B cell (primary cell): Measurements from ENCODE around the gene FSIP1. TPM values are rescaled to one million over a fixed set of nuclear protein-coding genes. Genes with fewer than 3 reads are reported as not detected.
"Not testable (repeated sequence)": the region's sequence is repeated elsewhere in the genome, so short reads cannot be mapped to it uniquely, and the experiment has no call there.

Source experiments
- ATAC-seq: fragments of 200-7000 bp; cut with Tn5 transposase; one replicate; pipeline ENCODE4 v1.10.0; 2021; ENCODE audit warnings: low read depth, mild to moderate bottlenecking, moderate number of reproducible peaks, moderate library complexity
- CTCF ChIA-PET: fragments of 350-600 bp; sonication (Branson Sonifier 250); formaldehyde crosslinking; loops from one replicate; lab custom pipeline; 2021; ENCODE audit warnings: antibody characterized with exemption, inconsistent platforms; lab: Charles Lee
- POLR2A ChIA-PET: fragments of 350-600 bp; sonication (Branson Sonifier 250); formaldehyde crosslinking; loops from one replicate; lab custom pipeline; 2021; ENCODE audit warnings: antibody characterized with exemption; lab: Charles Lee
- DNase-seq: peaks from one replicate; pipeline ENCODE4 v3.0.0; 2013
- H2AFZ ChIP-seq: 2 replicates; pipeline ENCODE4 v1.6.1; 2012; ENCODE audit warnings: mild to moderate bottlenecking, low read depth, low read length; ENCODE audit not compliant: insufficient read depth, poor library complexity, severe bottlenecking
- H3K27ac ChIP-seq, 2 donors: 1 replicate in 1 of 2; 2 replicates in 1 of 2; pipeline ENCODE4 v1.5.1; 2012 to 2013; ENCODE audit warnings: low read length in 2 of 2, mild to moderate bottlenecking in 2 of 2, moderate library complexity in 1 of 2
- H3K27me3 ChIP-seq, 4 experiments: fragments of 200-600 bp in 1 of 4; sonication (generic) in 1 of 4; replicated peaks in 1 of 4; 1 replicate in 2 of 4; 2 replicates in 2 of 4; pipeline versions ENCODE4 v1.6.1 to v1.7.0; 2013 to 2016; ENCODE audit warnings: low read length in 3 of 4, mild to moderate bottlenecking in 2 of 4, mixed read lengths in 1 of 4, moderate library complexity in 1 of 4; ENCODE audit not compliant: insufficient read depth in 4 of 4, control insufficient read depth in 3 of 4; ENCODE audit errors: control extremely low read depth in 1 of 4
- H3K36me3 ChIP-seq, 2 experiments: replicated peaks in 1 of 2; 1 replicate in 1 of 2; 2 replicates in 1 of 2; pipeline versions ENCODE4 v1.6.1 to v1.7.1; 2013; ENCODE audit warnings: low read length in 1 of 2; ENCODE audit not compliant: insufficient read depth in 2 of 2, control insufficient read depth in 1 of 2; ENCODE audit errors: control extremely low read depth in 1 of 2, extremely low read depth in 1 of 2
- H3K4me1 ChIP-seq, 2 donors: fragments of 200-600 bp in 1 of 2; sonication (generic) in 1 of 2; 1 replicate in 1 of 2; 2 replicates in 1 of 2; pipeline versions ENCODE4 v1.5.1 to v1.6.1; 2013 to 2017; ENCODE audit warnings: low read length in 2 of 2; ENCODE audit not compliant: control insufficient read depth in 2 of 2, insufficient read depth in 2 of 2
- H3K4me2 ChIP-seq: replicated peaks from 2 replicates; pipeline ENCODE3; 2012; ENCODE audit warnings: mild to moderate bottlenecking, low read depth, low read length; ENCODE audit not compliant: poor library complexity, severe bottlenecking
- H3K4me3 ChIP-seq, 5 experiments: fragments of 200-600 bp in 1 of 5; sonication (generic) in 1 of 5; 1 replicate in 3 of 5; 2 replicates in 2 of 5; pipeline versions ENCODE4 v1.5.1 to v1.7.0; 2011 to 2016; ENCODE audit warnings: low read length in 4 of 5, mild to moderate bottlenecking in 4 of 5, low read depth in 2 of 5, control low read depth in 1 of 5, moderate library complexity in 1 of 5; ENCODE audit not compliant: insufficient read depth in 1 of 5; ENCODE audit errors: control extremely low read depth in 1 of 5, extremely low read depth in 1 of 5
- H3K79me2 ChIP-seq: fragments of 200-600 bp; sonication (generic); one replicate; pipeline ENCODE4 v1.6.0; 2016; ENCODE audit warnings: low read length; ENCODE audit not compliant: control insufficient read depth, insufficient read depth
- H3K9ac ChIP-seq: fragments of 200-600 bp; sonication (generic); 2 replicates; pipeline ENCODE4 v1.6.1; 2017; ENCODE audit warnings: mild to moderate bottlenecking, low read length, moderate library complexity
- H3K9me3 ChIP-seq, 3 donors: one replicate each; pipeline versions ENCODE4 v1.6.1 to v1.7.1; 2013; ENCODE audit warnings: low read length in 2 of 3; ENCODE audit not compliant: control insufficient read depth in 2 of 3, insufficient read depth in 1 of 3; ENCODE audit errors: control extremely low read depth in 1 of 3
- H4K20me1 ChIP-seq: 2 replicates; pipeline ENCODE4 v1.6.0; 2012; ENCODE audit warnings: mild to moderate bottlenecking, low read length; ENCODE audit not compliant: insufficient read depth, control insufficient read depth, poor library complexity, severe bottlenecking
- H3K27ac Mint-ChIP-seq: one replicate; pipeline ENCODE4 v1.8.0; 2021; ENCODE audit warnings: mixed read lengths
- H3K27me3 Mint-ChIP-seq: one replicate; pipeline ENCODE4 v1.8.0; 2021; ENCODE audit warnings: mixed read lengths
- H3K4me1 Mint-ChIP-seq: one replicate; pipeline ENCODE4 v1.8.0; 2021; ENCODE audit warnings: mixed read lengths
- H3K4me3 Mint-ChIP-seq: one replicate; pipeline ENCODE4 v1.8.0; 2021; ENCODE audit warnings: mixed read lengths
- H3K9me3 Mint-ChIP-seq: one replicate; pipeline ENCODE4 v1.8.0; 2022; ENCODE audit warnings: mixed read lengths; ENCODE audit not compliant: insufficient read depth
- EZH2 ChIP-seq: IDR thresholded peaks from 2 replicates; pipeline ENCODE4 v1.6.1; 2012; ENCODE audit warnings: borderline replicate concordance, low read depth, mild to moderate bottlenecking, moderate library complexity, low read length; ENCODE audit not compliant: insufficient read depth, poor library complexity, severe bottlenecking
- WGBS: methylation state at CpG from one replicate; pipeline ENCODE4 v1.1.5; 2013; ENCODE audit warnings: missing lambda C conversion rate; ENCODE audit not compliant: insufficient coverage; 5-methylcytosine and 5-hydroxymethylcytosine counted together
- intact Hi-C: fragments of 100-400 bp; cut with micrococcal nuclease; formaldehyde crosslinking; loops from one replicate; pipeline ENCODE4 v1.10.0; 2022
- polyA plus RNA-seq: library from polyadenylated mRNA; depleted of rRNA; stranded (reverse); fragments of >200 nt; gene quantifications from 2 replicates; pipeline ENCODE4 v1.2.3, GENCODE V29; 2012
- total RNA-seq, 2 donors: library from RNA; stranded (reverse); fragments of 120-200 nt in 1 of 2; gene quantifications; 1 replicate in 1 of 2; 2 replicates in 1 of 2; pipeline versions ENCODE4 v1.2.3 to v1.2.4, GENCODE V29; 2013 to 2022
- TF ChIP-seq, protein P1 (sequence below): fragments of 200-600 bp; IDR thresholded peaks from one replicate; pipeline ENCODE4 v1.8.0; 2022; ENCODE audit warnings: antibody characterized with exemption, mild to moderate bottlenecking

Gene FSIP1
- total and polyA plus RNA-seq, 2 donors (not counting 1 experiment from before 2014, with no cell fraction given), result 0.19 to 0.49 TPM

DNA sequence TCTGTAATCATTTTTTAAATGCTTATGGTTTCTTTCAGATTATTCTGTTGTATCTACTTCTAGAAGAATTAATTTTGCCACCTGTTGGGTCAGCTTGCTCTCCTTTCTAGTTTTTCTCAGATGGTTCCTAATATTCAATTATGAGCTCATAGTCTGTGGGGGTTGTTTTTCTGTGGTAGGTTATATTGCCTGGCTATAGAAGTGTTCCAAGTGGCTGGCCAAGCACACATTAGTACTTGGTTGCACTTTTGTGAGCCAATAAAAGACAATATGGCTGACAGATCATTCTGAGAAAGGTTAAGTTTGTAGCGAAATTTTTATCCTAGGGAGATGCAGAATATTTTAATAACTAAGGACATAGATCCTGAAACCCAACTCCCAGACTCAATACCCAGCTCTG, 31.8 kb upstream of the FSIP1 start:
- H3K27me3 Mint-ChIP-seq, result peaks cover 23% of the 10 kb centered on the region
- H3K4me3 Mint-ChIP-seq, result no peak overlapping the region
- POLR2A ChIA-PET, result no interaction called here
- H3K36me3 ChIP-seq, result no peaks in the 10 kb centered on the region
- H3K9me3 Mint-ChIP-seq, result no peaks in the 10 kb centered on the region
- no peaks in the 10 kb centered on the region for H3K79me2 ChIP-seq
- intact Hi-C loops, result no loop called here
- no peak overlapping the region for H3K4me3 ChIP-seq
- H3K4me2 ChIP-seq, result no peak overlapping the region
- H3K27ac ChIP-seq, result no peak overlapping the region
- TF ChIP-seq EZH2, result no peak
- TF ChIP-seq, protein P1, sequence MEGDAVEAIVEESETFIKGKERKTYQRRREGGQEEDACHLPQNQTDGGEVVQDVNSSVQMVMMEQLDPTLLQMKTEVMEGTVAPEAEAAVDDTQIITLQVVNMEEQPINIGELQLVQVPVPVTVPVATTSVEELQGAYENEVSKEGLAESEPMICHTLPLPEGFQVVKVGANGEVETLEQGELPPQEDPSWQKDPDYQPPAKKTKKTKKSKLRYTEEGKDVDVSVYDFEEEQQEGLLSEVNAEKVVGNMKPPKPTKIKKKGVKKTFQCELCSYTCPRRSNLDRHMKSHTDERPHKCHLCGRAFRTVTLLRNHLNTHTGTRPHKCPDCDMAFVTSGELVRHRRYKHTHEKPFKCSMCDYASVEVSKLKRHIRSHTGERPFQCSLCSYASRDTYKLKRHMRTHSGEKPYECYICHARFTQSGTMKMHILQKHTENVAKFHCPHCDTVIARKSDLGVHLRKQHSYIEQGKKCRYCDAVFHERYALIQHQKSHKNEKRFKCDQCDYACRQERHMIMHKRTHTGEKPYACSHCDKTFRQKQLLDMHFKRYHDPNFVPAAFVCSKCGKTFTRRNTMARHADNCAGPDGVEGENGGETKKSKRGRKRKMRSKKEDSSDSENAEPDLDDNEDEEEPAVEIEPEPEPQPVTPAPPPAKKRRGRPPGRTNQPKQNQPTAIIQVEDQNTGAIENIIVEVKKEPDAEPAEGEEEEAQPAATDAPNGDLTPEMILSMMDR, result no peak
- H3K4me1 ChIP-seq, result no peaks in the 10 kb centered on the region
- H3K4me1 Mint-ChIP-seq, result no peaks in the 10 kb centered on the region
- peaks cover 0 to 3% (median 0%) of the 10 kb centered on the region in 4 experiments for H3K27me3 ChIP-seq
- no peak overlapping the region for H3K27ac Mint-ChIP-seq
- DNase-seq (no peak), ATAC-seq (no peak)
- WGBS, result no CpG with 5 or more reads among the region's 1 CpG
- H3K9ac ChIP-seq, result no peak overlapping the region
- H2AFZ ChIP-seq, result no peak overlapping the region
- no peaks in the 10 kb centered on the region for H4K20me1 ChIP-seq
- no peaks in the 10 kb centered on the region for H3K9me3 ChIP-seq
- CTCF ChIA-PET, result no interaction called here

DNA sequence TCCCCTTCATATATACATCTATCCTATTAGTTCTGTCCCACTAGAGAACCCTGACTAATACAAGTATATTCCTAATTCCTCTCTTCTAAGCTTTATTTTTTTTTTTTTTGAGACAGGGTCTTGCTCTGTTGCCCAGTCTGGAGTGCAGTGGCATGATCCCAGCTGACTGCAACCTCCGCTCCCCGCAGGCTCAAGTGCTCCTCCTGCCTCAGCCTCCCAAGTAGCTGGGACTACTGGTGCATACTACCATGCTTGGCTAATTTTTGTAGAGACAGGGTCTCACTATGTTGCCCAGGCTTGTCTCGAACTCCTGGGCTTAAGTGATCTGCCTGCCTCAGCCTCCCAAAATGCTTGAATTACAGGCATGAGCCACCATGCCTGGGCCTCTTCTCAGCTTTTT, 30.0 kb upstream of the FSIP1 start:
- H4K20me1 ChIP-seq, H3K27ac Mint-ChIP-seq, intact Hi-C loops, H3K4me3 Mint-ChIP-seq, H3K4me1 ChIP-seq, H3K9ac ChIP-seq, H3K9me3 ChIP-seq, H2AFZ ChIP-seq, H3K79me2 ChIP-seq, H3K4me1 Mint-ChIP-seq, H3K27ac ChIP-seq, H3K36me3 ChIP-seq, H3K4me2 ChIP-seq, H3K4me3 ChIP-seq, ATAC-seq, DNase-seq, H3K9me3 Mint-ChIP-seq, H3K27me3 ChIP-seq: not testable (repeated sequence)
- POLR2A ChIA-PET, result interaction anchor here (0.6 kb wide), 1 partner anchor 225 kb away, joined by 3 read pairs; no protein-coding TSS in a partner anchor
- WGBS, result 89% methylated on average over 3 of the region's 3 CpGs
- peaks cover 31% of the 10 kb centered on the region for H3K27me3 Mint-ChIP-seq
- CTCF ChIA-PET, result interaction anchor here (1.5 kb wide), 1 partner anchor 12 kb away, joined by 3 read pairs; no protein-coding TSS in a partner anchor
